Measurements from ENCODE around the gene PGLYRP2. TPM values are rescaled to one million over a fixed set of nuclear protein-coding genes. Genes with fewer than 3 reads are reported as not detected.
A peak's percentile ranks its signal among the peaks of the same experiment; 100 is the strongest.

PGLYRP2 gene
- total RNA-seq, 1 experiment from 2014 or later, result not detected

DNA sequence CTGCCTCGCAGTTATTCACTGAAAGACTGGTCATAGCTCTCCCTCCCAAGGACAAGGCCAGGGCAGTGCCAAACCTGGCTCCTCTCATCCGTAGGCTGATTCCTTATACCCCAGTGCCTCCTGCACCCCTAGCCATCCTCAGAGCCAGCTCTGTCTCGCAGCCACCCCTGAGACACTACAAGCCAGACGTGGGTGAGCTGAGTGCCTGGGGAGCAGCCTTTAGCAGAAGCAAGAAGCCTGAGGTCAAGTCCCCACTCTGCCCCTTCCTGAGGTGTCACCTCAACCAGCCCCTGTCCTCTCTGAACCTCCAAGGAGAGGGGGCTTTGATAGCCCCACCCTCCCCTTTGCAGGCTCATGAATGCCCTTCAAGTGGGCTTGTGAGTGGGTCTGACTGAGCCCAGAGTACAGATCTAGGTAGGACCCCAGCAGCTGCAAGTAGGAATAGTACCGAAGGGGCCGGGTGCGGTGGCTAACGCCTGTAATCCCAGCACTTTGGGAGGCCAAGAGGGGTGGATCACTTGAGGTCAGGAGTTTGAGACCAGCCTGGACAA is 45.7 kb downstream of the PGLYRP2 start:
- H3K4me3 ChIP-seq (ENCODE audit: low read length), result peak overlapping the region; percentile 71
- no peaks in the 10 kb centered on the region for H3K9me2 ChIP-seq (replicated peaks; ENCODE audit: low read length)
- H3K27ac ChIP-seq (ENCODE audit: low read length), result no peak overlapping the region
- H2AFZ ChIP-seq (ENCODE audit: low read length), result peak overlapping the region; percentile 99
- peak overlapping the region; percentile 99 for H3K4me2 ChIP-seq (ENCODE audit: low read length)
- no peak for DNase-seq
- POLR2A ChIA-PET (ENCODE audit: unreplicated experiment), result interaction anchor here (0.5 kb wide), 1 partner anchor 1771 kb away, joined by 3 read pairs; no protein-coding TSS in a partner anchor
- peaks cover 36% of the 10 kb centered on the region for H3K79me2 ChIP-seq (ENCODE audit: low read length)
- CTCF ChIA-PET, result no interaction called here
- no peaks in the 10 kb centered on the region for H3F3A ChIP-seq (ENCODE audit: low read length, unreplicated experiment)
- no peaks in the 10 kb centered on the region for H3K27me3 ChIP-seq (ENCODE audit: low read length)
- H3K4me1 ChIP-seq (ENCODE audit: insufficient read depth, low read length), result peaks cover 21% of the 10 kb centered on the region
- BruUV-seq (replicated peaks), result no TSS peak
- intact Hi-C loops (cut with micrococcal nuclease), result loop anchor here (2.0 kb wide), 1 partner anchor 15 kb away; the partner anchor contains the start of gene WIZ
- H3K36me3 ChIP-seq (ENCODE audit: low read depth, low read length), result peaks cover 11% of the 10 kb centered on the region; the same call in 1 of the 2 replicates
- no peak for ATAC-seq
- H3K9ac ChIP-seq (ENCODE audit: low read length), result no peak overlapping the region
- H3K9me3 ChIP-seq (ENCODE audit: low read length), result no peaks in the 10 kb centered on the region
- TF ChIP-seq EZH2phosphoT487 (IDR thresholded peaks at IDR 0.05; ENCODE audit: borderline replicate concordance, low read length) (no peak), EZH2 (IDR thresholded peaks at IDR 0.05; ENCODE audit: low read length, unreplicated experiment) (no peak)
- TF ChIP-seq, protein P1, sequence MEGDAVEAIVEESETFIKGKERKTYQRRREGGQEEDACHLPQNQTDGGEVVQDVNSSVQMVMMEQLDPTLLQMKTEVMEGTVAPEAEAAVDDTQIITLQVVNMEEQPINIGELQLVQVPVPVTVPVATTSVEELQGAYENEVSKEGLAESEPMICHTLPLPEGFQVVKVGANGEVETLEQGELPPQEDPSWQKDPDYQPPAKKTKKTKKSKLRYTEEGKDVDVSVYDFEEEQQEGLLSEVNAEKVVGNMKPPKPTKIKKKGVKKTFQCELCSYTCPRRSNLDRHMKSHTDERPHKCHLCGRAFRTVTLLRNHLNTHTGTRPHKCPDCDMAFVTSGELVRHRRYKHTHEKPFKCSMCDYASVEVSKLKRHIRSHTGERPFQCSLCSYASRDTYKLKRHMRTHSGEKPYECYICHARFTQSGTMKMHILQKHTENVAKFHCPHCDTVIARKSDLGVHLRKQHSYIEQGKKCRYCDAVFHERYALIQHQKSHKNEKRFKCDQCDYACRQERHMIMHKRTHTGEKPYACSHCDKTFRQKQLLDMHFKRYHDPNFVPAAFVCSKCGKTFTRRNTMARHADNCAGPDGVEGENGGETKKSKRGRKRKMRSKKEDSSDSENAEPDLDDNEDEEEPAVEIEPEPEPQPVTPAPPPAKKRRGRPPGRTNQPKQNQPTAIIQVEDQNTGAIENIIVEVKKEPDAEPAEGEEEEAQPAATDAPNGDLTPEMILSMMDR (conservative IDR thresholded peaks at IDR 0.05; ENCODE audit: low read depth, low read length), result no peak
- H4K20me1 ChIP-seq (ENCODE audit: low read length), result peaks cover 15% of the 10 kb centered on the region; the same call in 1 of the 2 replicates

GRCh38 chr19:15432629-15433518 is 46.4 kb downstream of the PGLYRP2 start:
- POLR2A ChIA-PET (ENCODE audit: unreplicated experiment), result interaction anchor here (0.5 to 0.8 kb wide), 5 partner anchors 11 to 1770 kb away, joined by 3 to 6 read pairs (median 5); partner anchors contain the start of gene AKAP8L
- H3K9ac ChIP-seq (ENCODE audit: low read length), result peak overlapping the region; percentile 69
- peak overlapping the region; percentile 71 for H3K4me3 ChIP-seq (ENCODE audit: low read length)
- peak; percentile 81 for ATAC-seq
- TSS peak; percentile 67 for BruUV-seq (replicated peaks)
- intact Hi-C loops (cut with micrococcal nuclease), result loop anchor here (2.0 kb wide), 1 partner anchor 16 kb away; the partner anchor contains the start of gene WIZ
- TF ChIP-seq, protein P1 (conservative IDR thresholded peaks at IDR 0.05; ENCODE audit: low read depth, low read length), result no peak
- TF ChIP-seq EZH2phosphoT487 (IDR thresholded peaks at IDR 0.05; ENCODE audit: borderline replicate concordance, low read length) (no peak), EZH2 (IDR thresholded peaks at IDR 0.05; ENCODE audit: low read length, unreplicated experiment) (no peak)
- no peaks in the 10 kb centered on the region for H3K9me2 ChIP-seq (replicated peaks; ENCODE audit: low read length)
- peak overlapping the region; percentile 99 for H3K4me2 ChIP-seq (ENCODE audit: low read length)
- H3K27me3 ChIP-seq (ENCODE audit: low read length), result no peaks in the 10 kb centered on the region
- H3K27ac ChIP-seq (ENCODE audit: low read length), result no peak overlapping the region
- peaks cover 21% of the 10 kb centered on the region for H3K4me1 ChIP-seq (ENCODE audit: insufficient read depth, low read length)
- peaks cover 15% of the 10 kb centered on the region; the same call in 1 of the 2 replicates for H4K20me1 ChIP-seq (ENCODE audit: low read length)
- H3K9me3 ChIP-seq (ENCODE audit: low read length), result no peaks in the 10 kb centered on the region
- peak overlapping the region; percentile 99 for H2AFZ ChIP-seq (ENCODE audit: low read length)
- peak; percentile 90 for DNase-seq
- no peaks in the 10 kb centered on the region for H3F3A ChIP-seq (ENCODE audit: low read length, unreplicated experiment)
- peaks cover 41% of the 10 kb centered on the region for H3K79me2 ChIP-seq (ENCODE audit: low read length)
- CTCF ChIA-PET, result no interaction called here
- peaks cover 13% of the 10 kb centered on the region; the same call in 1 of the 2 replicates for H3K36me3 ChIP-seq (ENCODE audit: low read depth, low read length)

Measured in PC-3 (cell line).